Middle frontal gyrus (tissue), 1 donor: ENCODE data around the gene ASB1.

Experiments
- DNase-seq: peaks from one replicate; pipeline ENCODE4 v3.0.0-alpha.2; 2015; ENCODE audit warnings: low spot score; ENCODE audit errors: extremely low spot score

Gene ASB1

DNA sequence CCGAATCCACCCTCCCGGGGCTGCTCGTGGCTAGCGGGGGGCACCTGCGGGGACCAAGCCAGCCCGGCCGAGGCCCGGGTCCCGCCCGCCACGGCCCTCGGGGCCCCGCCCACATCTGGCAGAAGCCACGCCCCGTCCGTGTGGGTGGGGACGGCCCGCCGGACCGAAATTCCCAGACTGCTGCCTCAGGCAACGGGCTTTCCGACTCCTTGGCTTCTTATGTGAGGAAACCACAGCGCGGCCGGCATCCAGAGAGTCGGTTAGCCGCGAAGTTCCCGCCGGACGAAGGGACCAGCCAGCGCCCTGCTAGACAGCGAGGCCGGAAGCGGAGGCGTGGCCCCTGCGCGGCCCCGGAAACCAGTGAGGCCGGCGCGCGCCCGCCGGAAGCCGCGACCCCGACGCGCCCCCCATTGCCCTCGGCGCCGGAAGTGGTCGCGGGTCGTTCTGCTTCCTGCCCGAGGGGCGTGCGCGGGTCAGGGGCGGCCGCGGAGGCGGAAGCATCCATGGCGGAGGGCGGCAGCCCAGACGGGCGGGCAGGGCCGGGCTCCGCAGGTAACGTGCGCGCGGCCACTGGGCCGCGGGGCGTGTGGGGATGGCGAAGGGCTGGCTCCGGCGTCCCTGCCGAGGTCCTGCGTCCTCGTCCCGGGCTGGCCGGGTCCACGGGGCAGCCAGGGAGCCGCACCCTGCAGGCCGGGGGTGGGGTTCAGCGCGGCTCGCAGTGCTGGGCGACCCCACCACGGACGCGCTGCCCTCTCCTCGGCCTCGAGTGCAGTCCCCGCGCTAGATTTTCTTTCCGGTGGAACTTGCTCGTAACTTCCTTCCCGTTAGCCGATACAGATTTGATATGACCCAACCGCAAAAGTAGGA, at the start of gene ASB1:
Gene ASB1, plus strand, starts transcription at position 360 of the 867 bp plus-strand sequence. Its CDS starts 144 bp downstream, at position 504.
- DNase-seq, result peak; percentile 39

DNA sequence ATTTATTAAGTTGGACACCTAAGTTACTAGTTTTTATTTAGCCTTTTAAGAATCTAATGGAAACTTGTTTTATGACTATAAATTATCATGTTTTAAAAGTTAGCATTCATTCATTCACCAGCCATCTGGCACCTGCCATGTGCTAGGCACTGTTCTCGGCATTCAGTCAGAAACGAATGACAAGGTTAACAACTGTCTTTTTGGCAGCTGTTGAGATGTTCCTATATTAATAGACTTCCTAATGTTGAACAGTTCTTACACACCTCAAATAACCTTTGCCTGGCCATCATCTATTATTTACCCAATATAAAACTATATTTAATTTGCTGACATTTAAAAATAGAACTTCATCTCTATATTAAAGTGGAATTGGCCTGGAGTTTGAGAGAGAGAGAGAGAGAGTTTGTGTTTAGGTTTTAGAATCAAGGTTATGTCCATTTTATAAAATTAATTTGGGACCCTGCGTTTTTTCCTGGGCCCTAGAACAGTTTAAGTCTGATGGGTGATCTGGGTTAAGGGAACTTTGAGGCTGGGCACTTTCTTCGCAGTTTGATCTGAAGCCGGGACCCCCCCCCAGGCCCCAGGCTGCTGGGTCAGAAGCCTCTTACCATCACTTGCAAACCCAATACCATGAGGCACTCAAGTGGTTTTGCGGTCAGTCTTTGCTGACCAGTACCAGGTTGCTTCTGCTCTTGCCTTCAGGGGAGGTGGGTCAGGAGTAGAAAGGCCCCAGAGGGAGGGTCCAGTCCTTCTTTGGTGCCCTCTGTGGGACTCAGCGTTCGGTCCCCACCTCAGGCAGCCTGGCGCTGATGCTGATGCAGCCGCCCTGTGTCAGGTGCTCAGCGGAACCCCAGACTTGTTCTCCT, 48.3 kb upstream of the ASB1 start:
- DNase-seq, result no peak

DNA sequence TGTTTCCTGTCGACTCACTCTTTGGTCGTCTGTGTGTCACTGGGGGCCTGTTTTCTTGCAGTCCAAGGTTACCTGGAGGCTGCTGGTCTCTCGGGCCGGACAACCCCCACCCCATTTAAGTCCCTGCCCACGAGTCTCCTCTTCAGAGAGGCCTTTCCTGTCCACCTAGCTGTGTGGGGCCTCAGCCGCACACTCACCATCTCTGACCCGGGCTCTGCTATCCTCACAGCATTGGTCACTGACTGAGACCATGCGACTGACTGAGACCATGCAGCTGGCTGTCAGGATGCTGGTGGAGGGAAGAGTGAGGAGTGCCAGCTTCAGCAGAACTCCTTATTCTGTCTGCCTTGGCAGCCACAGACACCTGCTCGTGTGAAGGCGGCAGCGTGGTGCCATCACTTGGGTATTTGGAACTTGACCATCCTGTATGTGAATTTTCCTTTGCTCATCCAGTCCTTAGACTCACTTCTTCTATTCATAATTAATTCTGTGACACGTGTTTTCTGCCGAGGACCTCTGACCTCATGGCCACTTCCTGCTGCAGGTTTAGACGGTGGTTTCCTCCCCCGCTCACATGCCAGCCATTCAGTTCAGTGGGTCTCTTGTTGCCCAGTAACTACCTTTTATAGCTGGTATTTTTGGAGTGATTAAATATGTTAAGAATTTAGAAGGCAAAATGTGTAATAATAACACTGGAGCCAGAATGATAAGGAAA, 47.5 kb upstream of the ASB1 start:
- DNase-seq, result no peak

GRCh38 chr2:238380336-238380735, 46.4 kb upstream of the ASB1 start:
- DNase-seq, result no peak

DNA sequence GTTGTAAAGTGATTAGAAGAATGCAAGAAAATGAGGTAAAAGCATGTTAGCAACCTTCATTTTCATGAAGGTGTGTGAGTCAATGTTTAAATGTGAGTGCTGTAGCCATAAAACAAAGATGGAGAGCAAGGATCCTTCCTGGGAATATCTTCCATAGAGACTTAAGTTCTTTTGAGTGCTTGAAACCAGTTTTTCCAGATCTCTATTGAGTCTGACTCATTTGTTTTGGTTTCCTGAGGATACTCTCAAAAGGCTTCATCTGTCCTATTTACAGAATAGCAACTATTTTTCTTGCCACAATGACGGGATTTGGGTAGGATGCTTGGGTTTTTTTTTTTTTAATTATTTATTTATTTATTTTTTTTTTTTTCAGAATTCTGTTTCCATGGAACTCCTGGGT, 45.9 kb upstream of the ASB1 start:
- DNase-seq, result no peak

- no peak for DNase-seq
Observed at GRCh38 chr2:238381341-238382115, 45.2 kb upstream of the ASB1 start.

GRCh38 chr2:238382381-238382781, 44.3 kb upstream of the ASB1 start:
- no peak for DNase-seq

DNA sequence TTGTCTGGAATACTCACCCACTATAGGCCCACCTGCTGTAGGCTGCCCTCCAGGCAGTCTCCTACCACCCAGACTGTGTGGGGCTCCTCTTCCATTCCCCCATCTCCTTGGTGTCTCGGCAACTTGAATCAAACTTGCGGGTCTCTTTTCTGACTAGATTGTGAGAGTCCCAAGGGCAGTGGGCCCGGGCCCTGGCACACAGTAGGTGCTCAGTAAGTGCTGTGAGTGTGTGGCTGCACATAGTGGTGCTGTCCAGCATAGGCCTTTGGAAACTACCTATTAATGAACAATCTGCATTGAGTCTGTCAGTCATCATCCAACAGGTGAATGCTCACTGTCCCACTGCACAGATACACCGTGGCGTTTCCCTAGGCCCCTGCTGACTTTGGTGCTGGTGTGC, 43.6 kb upstream of the ASB1 start:
- DNase-seq, result no peak

GRCh38 chr2:238383743-238384380, 42.9 kb upstream of the ASB1 start:
- DNase-seq, result no peak

DNA sequence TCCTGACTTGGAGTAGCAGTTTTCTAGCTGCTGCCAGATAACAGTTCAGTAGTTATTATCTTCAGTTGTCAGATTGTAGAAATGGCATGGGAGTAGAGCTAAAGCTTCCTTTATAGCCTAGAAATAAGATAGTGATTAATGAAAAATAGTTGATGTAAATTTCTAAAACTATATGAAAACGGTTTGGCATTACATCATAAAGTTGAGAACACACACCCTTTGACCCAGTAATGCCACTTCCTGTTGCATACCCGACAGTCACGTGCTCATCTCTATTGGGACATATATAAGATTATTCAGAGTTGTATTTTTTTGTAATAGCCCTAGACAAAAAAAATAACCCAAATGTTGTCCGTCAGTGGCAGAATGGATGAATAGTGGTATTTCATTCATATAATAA, 39.4 kb upstream of the ASB1 start:
- no peak for DNase-seq

GRCh38 chr2:238388794-238389193, 37.9 kb upstream of the ASB1 start:
- DNase-seq, result no peak

- no peak for DNase-seq
Observed at GRCh38 chr2:238389988-238390589, 36.6 kb upstream of the ASB1 start.

GRCh38 chr2:238391042-238391689, 35.6 kb upstream of the ASB1 start:
- no peak for DNase-seq

- DNase-seq, result no peak
Observed at GRCh38 chr2:238396663-238397062, 30.1 kb upstream of the ASB1 start.

DNA sequence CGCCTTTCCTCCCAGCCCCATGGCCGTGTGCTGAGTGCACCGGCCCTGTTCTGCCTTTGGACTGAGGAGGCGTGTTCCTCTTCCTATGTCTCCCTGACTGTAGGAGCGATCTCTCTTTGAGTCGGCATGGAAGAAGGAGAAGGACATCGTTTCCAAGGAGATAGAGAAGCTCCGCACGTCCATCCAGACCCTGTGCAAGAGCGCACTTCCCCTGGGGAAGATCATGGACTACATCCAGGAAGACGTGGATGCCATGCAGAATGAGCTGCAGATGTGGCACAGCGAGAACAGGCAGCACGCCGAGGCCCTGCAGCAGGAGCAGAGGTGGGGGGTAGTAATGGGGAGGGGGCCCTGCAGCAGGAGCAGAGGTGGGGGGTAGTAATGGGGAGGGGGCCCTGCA, 29.4 kb upstream of the ASB1 start:
- no peak for DNase-seq

DNA sequence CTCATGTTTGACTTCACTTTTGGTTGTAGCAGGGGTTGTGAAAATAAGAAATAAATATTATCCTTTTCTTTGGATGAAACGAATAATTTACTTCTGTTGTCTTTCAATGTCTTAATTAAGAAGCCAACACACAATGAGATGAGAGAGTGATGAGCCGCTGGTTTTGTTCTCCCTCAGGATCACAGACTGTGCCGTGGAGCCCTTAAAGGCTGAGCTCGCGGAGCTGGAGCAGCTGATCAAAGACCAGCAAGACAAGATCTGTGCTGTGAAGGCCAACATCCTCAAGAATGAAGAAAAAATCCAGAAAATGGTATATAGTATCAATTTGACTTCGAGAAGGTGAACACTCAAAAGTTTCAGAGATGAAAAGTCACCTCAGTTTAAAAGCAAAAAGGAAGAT, 28.1 kb upstream of the ASB1 start:
- DNase-seq, result no peak

DNA sequence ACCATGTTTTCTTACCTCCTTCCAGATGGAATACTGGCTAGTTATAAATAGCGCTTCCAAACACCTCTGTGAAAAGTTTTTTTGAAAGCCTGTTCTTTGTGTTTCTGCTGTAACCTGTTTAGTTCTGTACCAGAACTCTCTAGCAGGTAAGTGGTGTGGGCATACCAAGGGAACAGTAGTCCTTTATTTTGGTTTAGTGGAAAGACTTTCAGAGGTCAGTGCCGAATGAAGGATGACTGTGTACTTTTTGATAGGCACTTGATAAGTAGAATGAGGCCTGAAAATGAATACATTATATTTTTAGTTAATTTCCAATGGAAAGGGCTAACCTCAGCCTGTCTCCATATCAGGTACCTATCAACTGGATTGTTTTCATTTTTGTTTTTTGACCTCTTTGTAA, 27.6 kb upstream of the ASB1 start:
- no peak for DNase-seq

DNA sequence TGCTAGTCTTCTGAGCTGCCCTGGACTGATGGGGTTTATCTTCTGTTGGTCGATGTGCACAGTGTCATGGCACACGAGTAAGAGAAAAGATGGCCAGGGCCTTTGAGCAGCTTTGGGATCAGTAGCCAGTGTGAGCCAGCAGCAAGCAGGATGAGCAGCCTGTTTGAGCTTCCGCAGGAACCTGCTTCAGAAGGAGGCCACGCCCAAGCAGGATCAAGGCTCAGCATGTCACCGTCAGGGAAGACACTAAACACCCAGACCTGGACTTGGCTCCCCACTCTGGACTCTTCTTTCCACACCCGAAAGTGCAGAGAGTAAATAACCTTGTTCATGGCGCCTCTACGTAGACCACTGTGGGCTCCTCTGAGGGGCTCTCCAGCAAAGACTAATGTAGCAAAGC, 25.2 kb upstream of the ASB1 start:
- DNase-seq, result no peak

- no peak for DNase-seq
Observed at GRCh38 chr2:238403632-238404405, 22.9 kb upstream of the ASB1 start.
